GM12874 (cell line): ENCODE results near the gene SND1.

Source experiments
- TF ChIP-seq, protein P1 (sequence below): IDR thresholded peaks from 2 replicates; pipeline ENCODE4 v1.5.1; 2011; ENCODE audit warnings: low read depth, mild to moderate bottlenecking, control low read depth, low read length, moderate library complexity; ENCODE audit not compliant: insufficient read depth

Gene SND1

DNA sequence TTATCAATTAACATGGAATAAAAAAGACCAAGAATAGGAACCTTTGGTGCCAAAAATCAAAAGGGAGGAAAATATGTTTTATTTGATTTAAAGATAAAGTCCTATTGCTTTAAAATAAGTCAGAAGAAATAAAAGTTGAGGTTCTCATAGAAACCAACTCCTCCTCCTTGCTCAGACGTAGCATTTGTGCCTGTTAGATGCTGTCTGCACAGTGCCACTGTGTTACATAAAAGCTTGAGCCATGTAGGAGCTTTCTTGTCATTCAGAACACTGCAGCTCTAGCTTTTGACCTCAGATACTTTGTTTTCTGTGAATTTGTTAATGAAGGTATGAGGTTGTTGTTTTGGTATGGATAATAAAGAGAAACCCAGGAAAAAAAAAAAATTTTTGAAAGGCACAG, 328.9 kb downstream of the SND1 start:
- TF ChIP-seq, protein P1, sequence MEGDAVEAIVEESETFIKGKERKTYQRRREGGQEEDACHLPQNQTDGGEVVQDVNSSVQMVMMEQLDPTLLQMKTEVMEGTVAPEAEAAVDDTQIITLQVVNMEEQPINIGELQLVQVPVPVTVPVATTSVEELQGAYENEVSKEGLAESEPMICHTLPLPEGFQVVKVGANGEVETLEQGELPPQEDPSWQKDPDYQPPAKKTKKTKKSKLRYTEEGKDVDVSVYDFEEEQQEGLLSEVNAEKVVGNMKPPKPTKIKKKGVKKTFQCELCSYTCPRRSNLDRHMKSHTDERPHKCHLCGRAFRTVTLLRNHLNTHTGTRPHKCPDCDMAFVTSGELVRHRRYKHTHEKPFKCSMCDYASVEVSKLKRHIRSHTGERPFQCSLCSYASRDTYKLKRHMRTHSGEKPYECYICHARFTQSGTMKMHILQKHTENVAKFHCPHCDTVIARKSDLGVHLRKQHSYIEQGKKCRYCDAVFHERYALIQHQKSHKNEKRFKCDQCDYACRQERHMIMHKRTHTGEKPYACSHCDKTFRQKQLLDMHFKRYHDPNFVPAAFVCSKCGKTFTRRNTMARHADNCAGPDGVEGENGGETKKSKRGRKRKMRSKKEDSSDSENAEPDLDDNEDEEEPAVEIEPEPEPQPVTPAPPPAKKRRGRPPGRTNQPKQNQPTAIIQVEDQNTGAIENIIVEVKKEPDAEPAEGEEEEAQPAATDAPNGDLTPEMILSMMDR = no peak

DNA sequence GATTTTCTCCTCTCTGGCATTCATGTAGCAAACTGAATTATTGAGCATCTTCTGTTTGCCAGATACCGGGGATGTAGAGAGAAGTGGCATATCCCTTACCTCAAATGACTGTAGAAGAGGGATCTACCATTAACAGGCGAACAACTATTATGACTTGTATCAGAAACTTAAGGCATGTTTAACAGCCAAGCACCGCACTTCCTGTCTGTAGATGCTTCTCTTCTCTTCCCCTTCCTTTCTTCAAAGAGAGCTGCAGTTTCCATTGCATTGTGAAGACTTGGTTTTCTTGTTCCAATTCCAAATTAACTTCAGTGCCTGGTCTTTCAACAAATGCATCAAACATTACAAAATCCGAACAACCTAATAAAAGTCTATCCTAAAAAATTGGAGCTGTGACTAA, 330.0 kb downstream of the SND1 start:
- TF ChIP-seq, protein P1 = no peak

DNA sequence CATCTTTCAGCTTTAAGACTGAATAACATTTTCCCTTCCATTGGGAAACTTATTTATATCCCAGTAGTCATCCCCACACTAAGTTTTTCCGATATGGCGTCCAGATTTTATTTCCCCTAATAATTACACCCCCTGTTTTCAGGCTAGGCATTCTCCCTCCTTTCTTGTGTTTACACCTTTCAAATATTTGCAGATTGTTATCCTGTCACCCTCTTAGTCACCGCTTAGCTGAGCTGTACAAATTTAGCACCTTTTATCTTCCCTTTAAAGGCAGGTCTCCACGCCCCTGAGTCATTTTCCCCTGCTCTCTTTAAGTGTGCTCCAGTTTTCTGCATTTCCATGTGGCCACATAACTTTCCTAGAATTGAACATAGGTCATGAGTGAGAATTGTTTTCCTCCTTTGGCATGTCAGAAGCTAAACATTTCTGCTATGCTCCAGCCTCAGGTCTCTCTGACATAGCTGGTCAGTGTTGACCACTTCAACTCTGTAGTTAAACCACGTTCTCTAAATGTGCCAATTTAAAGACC, 331.9 kb downstream of the SND1 start:
- TF ChIP-seq, protein P1 = no peak

DNA sequence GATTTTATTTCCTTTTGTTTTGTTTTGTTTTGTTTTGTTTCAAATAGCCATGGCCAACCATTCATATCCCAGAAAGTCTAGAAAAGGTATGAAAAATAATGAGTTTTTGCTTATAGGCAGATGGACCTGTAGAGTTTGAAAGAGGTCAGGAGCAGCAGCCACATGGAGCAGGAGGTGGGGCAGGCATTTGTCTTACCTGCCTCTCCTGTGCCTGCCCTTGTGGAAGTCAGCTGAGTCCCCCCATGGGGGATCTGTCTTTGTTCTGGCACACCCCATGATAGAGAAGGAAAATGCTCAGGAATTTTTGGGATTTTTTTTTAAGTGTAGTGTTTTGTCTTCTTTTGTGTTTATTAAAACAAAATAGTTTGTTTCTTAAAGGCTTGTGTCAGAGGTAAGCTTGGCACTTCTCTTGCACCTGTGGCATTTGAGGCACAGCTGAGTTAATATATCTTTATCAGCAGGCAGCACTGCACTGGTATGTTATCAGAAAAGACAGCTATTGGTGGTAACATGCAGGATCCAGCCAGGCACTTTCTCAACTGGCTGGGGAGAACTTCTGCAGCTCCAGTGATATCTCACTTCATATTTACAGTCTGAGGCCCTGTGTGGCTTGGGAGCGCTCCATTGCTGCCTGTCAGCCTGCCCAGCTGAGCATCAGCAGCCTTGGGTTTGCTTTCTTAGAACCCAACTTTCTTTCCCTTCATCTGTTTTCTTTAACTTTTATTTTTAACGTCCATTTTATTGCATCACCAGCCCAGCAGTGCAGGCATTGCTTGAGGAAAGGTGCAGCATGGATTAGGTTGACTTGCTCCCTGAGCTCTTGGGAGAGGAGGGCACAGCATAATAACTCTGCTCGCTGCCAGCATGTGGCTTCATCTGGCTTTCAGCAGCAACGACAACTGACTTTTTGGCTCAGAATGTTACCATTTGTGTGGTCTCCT, 334.9 kb downstream of the SND1 start:
- TF ChIP-seq, protein P1 = no peak

DNA sequence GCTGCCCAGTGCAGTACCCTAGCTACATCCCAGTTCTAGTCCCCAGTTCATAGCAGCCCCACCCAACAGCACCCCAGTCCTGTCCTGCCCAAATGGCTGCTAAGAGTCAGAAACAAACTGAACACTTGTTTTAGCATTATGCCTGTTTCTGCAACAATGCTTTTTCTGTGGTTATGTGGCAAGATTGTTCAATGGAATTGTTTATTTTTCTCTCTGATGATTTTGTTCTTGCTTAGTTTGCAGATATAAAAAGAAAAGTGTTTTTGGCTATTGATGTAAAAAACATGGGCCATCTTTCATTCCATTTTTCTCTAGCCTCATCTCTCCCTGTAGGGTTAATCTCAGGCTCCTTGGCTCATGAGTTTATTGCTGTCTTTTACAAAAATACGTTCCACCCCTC, 336.8 kb downstream of the SND1 start:
- TF ChIP-seq, protein P1 = no peak

DNA sequence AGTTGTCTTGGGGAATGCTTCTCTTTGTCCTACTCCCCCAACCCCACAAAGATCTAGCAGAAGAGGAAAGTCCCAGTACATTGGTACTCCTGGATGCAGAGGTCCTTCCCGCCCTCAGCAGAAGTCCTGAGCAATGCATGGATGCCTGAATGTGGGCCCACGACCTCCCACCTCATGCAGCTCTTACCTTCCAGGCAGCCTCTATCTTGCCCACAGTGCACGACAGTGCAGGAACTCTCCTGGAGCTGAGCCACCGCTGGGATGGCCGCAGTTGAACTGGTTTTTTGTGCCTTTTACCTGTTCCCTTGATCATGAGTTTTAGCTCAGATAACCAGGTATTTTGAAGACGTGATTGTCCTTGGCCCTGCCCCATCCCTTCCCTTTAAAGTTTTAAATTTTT, 341.3 kb downstream of the SND1 start:
- TF ChIP-seq, protein P1 = no peak

DNA sequence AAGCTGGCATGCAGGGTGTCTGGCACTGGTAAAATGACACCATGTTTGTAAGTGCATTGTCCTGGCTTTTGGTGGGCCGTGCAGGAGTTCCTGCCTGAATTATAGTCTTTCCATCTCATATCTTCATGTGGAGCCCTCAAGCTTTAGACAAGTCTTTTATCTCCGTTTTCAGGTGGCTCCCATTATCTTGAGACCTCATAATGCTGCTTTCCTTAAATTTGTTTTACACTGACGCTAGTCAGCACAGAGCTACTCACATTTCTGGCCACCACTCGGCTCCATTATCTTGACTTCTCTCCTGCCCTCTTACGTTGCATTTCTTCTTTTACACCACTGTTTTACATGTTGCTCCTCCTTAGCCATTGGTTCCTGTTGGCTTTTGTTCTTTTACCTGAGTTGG, 342.0 kb downstream of the SND1 start:
- TF ChIP-seq, protein P1 = no peak
